Right atrium auricular region (tissue), 2 donors: ENCODE measurements around the gene HORMAD2. TPM values are rescaled to one million over a fixed set of nuclear protein-coding genes. Genes with fewer than 3 reads are reported as not detected.

ENCODE experiments used
- DNase-seq: peaks from one replicate; pipeline ENCODE4 v3.0.0-alpha.2; 2019; ENCODE audit warnings: low spot score
- H3K27ac ChIP-seq, 2 donors: fragments of 200-600 bp; sonication (generic); 1 replicate in 1 of 2; 2 replicates in 1 of 2; pipeline ENCODE4 v1.5.1; 2016 to 2019
- H3K27me3 ChIP-seq, 2 donors: fragments of 200-600 bp; sonication (generic); one replicate each; pipeline versions ENCODE4 v1.5.1 to v1.6.0; 2017 to 2019
- H3K36me3 ChIP-seq: fragments of 200-600 bp; sonication (generic); one replicate; pipeline ENCODE4 v1.5.1; 2016
- H3K4me1 ChIP-seq, 2 donors: fragments of 200-600 bp; sonication (generic); one replicate each; pipeline versions ENCODE4 v1.5.1 to v1.6.0; 2017 to 2019
- H3K4me3 ChIP-seq, 2 donors: fragments of 200-600 bp; sonication (generic); 1 replicate in 1 of 2; 2 replicates in 1 of 2; pipeline ENCODE4 v1.5.1; 2017 to 2019; ENCODE audit warnings: mild to moderate bottlenecking in 1 of 2, moderate library complexity in 1 of 2
- H3K9me3 ChIP-seq, 2 donors: fragments of 200-600 bp; sonication (generic); one replicate each; pipeline ENCODE4 v1.5.1; 2019
- total RNA-seq, 2 donors: library from RNA; depleted of rRNA; stranded (reverse); fragments of >200 nt; gene quantifications; one replicate each; pipeline ENCODE4 v1.1.0, GENCODE V29; 2016
- TF ChIP-seq, protein P1 (sequence below), 2 donors: fragments of 200-600 bp; sonication (generic); IDR thresholded peaks; one replicate each; pipeline ENCODE4 v1.5.1; 2019; ENCODE audit warnings: antibody characterized with exemption in 2 of 2

The HORMAD2 gene
- total RNA-seq, 2 donors from 2014 or later, result not detected

DNA sequence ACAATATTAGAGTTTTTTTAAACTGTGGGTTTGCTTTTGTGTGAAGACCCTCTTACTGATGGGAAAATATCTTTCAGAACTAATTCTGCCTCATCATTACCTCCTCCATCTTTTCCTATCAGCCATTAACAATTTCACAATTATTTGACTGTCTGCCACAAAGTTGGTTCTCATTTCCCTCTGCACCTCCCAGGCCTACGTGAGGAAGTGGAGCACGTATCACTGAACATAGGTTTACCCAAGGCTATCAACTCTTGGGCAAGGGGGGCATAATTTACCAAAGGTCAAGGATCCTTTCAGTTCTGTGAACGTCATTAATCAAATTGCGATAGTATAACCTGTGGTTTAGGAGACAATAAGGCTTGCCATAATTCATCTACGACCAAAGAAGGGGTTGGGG, 106.2 kb downstream of the HORMAD2 start:
- no peak overlapping the region for H3K4me3 ChIP-seq
- no peaks in the 10 kb centered on the region for H3K4me1 ChIP-seq
- H3K36me3 ChIP-seq, result no peaks in the 10 kb centered on the region
- H3K9me3 ChIP-seq, result no peaks in the 10 kb centered on the region
- no peak for DNase-seq
- H3K27ac ChIP-seq, result no peak overlapping the region
- H3K27me3 ChIP-seq, result no peaks in the 10 kb centered on the region
- TF ChIP-seq, protein P1, sequence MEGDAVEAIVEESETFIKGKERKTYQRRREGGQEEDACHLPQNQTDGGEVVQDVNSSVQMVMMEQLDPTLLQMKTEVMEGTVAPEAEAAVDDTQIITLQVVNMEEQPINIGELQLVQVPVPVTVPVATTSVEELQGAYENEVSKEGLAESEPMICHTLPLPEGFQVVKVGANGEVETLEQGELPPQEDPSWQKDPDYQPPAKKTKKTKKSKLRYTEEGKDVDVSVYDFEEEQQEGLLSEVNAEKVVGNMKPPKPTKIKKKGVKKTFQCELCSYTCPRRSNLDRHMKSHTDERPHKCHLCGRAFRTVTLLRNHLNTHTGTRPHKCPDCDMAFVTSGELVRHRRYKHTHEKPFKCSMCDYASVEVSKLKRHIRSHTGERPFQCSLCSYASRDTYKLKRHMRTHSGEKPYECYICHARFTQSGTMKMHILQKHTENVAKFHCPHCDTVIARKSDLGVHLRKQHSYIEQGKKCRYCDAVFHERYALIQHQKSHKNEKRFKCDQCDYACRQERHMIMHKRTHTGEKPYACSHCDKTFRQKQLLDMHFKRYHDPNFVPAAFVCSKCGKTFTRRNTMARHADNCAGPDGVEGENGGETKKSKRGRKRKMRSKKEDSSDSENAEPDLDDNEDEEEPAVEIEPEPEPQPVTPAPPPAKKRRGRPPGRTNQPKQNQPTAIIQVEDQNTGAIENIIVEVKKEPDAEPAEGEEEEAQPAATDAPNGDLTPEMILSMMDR (IDR thresholded peaks at IDR 0.05), result no peak

DNA sequence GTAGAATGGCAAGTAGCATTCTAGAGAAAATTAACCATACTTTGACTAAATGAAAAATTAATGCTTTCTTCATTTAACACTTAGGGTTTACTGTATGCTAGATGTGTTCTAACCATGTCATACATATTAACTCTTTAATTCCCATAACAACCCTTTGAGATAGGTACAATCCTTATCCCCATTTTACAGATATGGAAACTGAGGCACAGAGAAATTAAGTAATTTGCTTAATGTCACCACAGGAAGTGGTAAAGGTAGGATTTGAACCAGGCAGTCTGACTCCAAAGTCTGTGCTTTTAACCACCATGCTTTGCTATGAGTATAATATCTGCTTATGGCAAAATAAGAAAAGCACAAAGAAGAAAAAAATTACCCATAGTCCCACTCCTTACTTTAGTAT, 106.8 kb downstream of the HORMAD2 start:
- TF ChIP-seq, protein P1 (IDR thresholded peaks at IDR 0.05), result no peak
- Histone ChIP-seq H3K9me3 (no peaks in the 10 kb centered on the region), H3K27ac (no peak overlapping the region), H3K36me3 (no peaks in the 10 kb centered on the region), H3K27me3 (no peaks in the 10 kb centered on the region), H3K4me3 (no peak overlapping the region), H3K4me1 (no peaks in the 10 kb centered on the region)
- no peak for DNase-seq

DNA sequence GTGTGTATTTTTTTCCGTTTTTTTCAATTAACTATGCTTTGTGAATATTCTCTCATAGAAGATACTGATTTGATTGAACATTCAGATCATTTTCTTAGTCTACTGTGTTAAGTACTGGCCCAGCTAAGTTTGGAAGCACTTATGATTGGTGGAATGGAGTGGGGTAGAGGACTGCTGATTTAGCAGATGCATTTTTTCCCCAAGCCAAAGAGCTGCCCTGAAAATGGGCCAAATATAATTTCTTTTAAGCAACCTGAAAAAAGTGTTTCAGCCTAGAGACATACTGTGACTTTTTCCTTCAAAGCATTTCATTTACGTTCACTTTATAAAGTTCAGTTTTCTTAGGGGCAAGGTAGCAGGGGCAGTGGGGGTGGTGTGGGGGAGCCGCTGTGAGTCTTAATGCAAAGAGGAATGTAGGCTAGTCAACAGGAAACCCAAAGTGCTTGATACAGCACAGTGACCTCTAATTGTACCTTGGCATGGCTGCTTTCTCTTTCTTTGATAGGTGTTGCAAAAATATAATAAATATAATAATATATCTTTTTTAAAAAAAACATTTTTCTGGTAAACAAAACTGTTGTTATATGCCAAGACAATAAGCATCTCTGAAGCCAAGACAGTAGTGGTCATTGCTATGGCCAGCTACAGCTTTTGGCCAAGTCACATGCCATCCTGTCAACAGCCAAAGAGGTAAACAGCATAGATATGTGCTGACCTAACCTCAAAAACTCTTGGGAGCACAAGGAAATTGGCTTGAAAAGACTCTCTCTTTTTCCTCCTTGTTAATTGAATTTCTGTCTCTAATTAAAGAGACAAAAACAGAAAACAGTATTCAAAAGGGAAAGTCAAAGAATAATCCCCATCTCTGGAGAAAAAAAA, 107.5 kb downstream of the HORMAD2 start:
- Histone ChIP-seq H3K4me1 (no peaks in the 10 kb centered on the region), H3K36me3 (no peaks in the 10 kb centered on the region), H3K27me3 (no peaks in the 10 kb centered on the region), H3K9me3 (no peaks in the 10 kb centered on the region), H3K27ac (no peak overlapping the region), H3K4me3 (no peak overlapping the region)
- TF ChIP-seq, protein P1 (IDR thresholded peaks at IDR 0.05), result no peak
- DNase-seq, result no peak

DNA sequence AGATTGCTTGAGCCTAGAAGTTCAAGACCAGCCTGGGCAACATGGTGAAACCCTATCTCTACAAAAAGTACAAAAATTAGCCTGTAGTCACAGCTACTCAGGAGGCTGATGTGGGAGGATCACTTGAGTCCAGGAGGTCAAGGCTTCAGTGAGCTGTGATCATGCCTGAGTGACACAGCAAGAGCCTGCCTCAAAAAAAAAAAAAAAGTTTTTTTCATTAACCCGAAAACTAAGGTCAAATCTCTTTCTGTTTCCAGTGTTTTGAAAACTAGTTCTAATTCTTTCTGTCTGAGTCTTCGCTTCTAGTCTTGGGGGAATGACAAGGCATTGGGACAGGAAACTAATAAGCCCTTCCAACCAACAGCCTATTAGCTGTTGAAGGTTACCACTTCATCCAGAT, 108.6 kb downstream of the HORMAD2 start:
- TF ChIP-seq, protein P1 (IDR thresholded peaks at IDR 0.05), result no peak
- Histone ChIP-seq H3K4me1 (no peaks in the 10 kb centered on the region), H3K36me3 (no peaks in the 10 kb centered on the region), H3K4me3 (no peak overlapping the region), H3K9me3 (no peaks in the 10 kb centered on the region), H3K27me3 (no peaks in the 10 kb centered on the region), H3K27ac (no peak overlapping the region)
- no peak for DNase-seq

DNA sequence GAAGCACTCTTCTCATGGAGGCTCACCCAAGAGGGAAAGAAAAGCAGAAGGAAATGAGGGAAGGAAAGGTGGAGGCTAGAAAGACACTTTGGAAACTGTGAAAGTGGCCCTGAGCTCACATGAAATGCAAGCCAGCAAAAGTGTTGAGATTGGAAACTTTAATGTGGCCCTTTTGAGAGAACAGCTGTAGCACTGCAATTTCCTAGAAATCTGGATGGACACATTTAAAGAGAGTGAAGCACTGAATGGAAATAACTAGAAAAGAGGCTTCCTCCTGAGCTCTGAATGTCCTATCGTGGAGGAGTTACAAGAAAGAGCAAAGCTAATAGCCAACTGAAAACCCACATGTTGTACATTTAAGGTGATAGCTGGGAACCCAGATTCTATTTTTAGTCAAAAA, 110.3 kb downstream of the HORMAD2 start:
- no peaks in the 10 kb centered on the region for H3K9me3 ChIP-seq
- H3K36me3 ChIP-seq, result no peaks in the 10 kb centered on the region
- peaks cover 0 to 5% of the 10 kb centered on the region in 2 donors for H3K4me1 ChIP-seq
- no peak for DNase-seq
- no peak overlapping the region for H3K27ac ChIP-seq
- no peaks in the 10 kb centered on the region for H3K27me3 ChIP-seq
- H3K4me3 ChIP-seq, result no peak overlapping the region
- TF ChIP-seq, protein P1 (IDR thresholded peaks at IDR 0.05), result no peak
